Muscle of arm (tissue), 14 donors: Measurements from ENCODE around the gene SPACA1. TPM values are rescaled to one million over a fixed set of nuclear protein-coding genes. Genes with fewer than 3 reads are reported as not detected.
"Not testable (repeated sequence)": the region's sequence is repeated elsewhere in the genome, so short reads cannot be mapped to it uniquely, and the experiment has no call there.

Experiments
- DNase-seq: peaks from one replicate; pipeline ENCODE4 v3.0.0-alpha.2; 2013
- long read RNA-seq, 11 donors: transcript quantifications; one replicate each; lab custom pipeline, GENCODE V29; 2026
- polyA plus RNA-seq, 12 donors: library from polyadenylated mRNA; unstranded; fragments of 120-200 nt; gene quantifications; one replicate each; pipeline ENCODE4 v1.2.1, GENCODE V29; 2013; ENCODE audit not compliant: insufficient read length in 12 of 12

The SPACA1 gene, protein sequence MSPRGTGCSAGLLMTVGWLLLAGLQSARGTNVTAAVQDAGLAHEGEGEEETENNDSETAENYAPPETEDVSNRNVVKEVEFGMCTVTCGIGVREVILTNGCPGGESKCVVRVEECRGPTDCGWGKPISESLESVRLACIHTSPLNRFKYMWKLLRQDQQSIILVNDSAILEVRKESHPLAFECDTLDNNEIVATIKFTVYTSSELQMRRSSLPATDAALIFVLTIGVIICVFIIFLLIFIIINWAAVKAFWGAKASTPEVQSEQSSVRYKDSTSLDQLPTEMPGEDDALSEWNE
- not detected for polyA plus RNA-seq
- long read RNA-seq, donor 1: 0 reads
- long read RNA-seq, donor 2: 0 reads
- long read RNA-seq, donor 3: 0 reads
- long read RNA-seq, donor 4: 0 reads
- long read RNA-seq, donor 5: 0 reads
- long read RNA-seq, donor 6: 0 reads
- long read RNA-seq, donor 7: 0 reads
- long read RNA-seq, donor 8: 0 reads
- long read RNA-seq, donor 9: 0 reads
- long read RNA-seq, donor 10: 0 reads
- long read RNA-seq, donor 11: 0 reads

DNA sequence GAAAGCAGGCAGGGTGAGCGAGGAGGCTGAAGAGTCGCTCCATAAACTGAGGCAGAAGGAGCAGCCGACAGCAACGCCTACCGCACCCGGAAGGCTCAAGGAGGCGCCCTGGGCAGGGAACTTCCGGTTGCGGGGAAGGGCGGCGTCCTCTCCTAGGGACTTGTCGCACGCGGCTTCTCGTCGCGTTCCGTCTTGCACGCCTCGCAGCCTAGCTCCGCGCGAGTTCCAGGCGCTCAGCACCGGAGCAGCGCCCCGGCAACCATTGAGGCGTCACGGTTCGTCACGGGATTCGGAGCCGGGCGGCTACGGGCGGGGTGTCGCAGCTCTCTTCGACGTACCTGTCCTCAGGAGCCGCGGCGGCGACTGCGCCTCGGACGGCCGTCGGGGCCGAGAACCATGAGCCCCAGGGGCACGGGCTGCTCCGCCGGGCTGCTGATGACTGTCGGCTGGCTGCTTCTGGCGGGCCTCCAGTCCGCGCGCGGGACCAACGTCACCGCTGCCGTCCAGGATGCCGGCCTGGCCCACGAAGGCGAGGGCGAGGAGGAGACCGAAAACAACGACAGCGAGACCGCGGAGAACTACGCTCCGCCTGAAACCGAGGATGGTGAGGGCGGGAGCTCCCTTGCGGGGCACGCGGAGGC is at the start of gene SPACA1:
TSS of gene SPACA1 (plus strand) at position 332 of the 641 bp plus-strand sequence. CDS start at position 397, 65 bp downstream.
- DNase-seq: no peak

DNA sequence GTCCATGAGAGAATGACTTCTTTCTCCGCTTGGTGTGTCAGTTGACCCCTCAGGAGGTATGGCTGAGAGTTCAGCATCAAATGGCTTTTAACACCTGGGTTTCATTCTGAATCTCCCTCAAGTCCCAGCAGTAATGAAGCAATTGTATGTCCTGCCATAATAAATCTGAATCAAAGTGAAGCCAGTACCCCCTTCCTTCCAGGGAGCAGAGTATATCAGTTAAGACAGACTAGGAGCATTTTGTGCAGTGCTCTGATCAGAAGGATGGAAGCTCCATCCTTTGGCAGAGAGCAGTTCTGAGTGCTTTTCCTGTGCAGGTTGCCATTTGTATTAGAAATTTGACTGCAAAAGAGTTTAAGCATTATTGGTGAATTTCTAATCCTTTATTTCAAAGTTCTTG is 46.9 kb upstream of the SPACA1 start:
- no peak for DNase-seq

DNA sequence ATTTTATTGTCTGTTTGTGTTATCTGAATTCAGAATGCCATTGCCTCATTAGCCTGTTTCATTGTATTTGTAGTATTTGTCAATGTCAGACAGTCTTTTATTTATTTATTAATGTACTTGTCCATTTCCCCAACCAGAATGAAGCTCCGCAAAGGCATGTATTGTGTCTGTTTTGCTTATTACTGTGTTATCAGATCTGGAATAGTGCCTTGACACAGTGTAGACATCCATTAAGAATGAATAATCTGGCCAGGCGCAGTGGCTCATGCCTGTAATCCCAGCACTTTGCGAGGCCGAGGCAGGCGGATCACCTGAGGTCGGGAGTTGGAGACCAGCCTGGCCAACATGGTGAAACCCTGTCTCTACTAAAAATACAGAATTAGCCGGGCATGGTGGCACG is 46.4 kb upstream of the SPACA1 start:
- not testable (repeated sequence) for DNase-seq

DNA sequence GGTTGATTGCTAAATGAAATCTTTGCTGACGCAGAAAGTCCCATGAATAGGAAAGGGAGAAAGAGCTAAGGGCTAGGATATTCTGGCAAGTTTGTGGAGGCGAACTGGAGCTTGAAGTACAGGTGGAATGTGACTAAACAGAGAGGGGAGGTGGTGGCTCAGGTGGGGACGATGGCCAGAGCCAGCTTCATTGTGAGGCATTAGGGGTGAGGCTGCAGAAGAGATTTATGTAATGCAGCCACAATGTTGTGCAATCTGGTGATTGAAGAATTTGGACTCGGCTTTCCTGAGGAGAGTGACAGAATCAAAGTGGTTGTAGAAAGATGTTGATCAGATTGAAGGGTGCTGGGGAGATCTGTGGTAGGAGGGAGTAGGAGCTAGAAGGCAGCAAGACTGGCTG is 42.9 kb upstream of the SPACA1 start:
- no peak for DNase-seq

DNA sequence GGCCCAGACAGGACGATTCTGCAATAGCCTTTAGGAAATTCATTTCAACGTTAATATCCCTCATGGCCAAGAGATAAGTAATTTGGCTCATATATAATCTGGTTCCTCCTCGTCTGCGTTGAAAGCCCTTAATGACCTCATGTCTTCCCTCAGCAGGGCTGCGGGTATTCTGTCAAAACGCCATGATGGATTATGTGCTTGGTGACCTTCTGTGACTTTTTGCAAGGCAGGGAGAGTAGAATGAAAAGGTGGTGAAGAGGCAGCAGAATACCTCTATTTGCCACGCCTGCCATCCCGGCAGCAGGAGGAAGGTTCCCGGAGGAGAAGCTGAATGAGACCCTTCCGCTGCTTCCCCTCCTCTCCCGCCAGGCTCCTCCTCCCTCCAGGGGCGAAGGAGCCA is 41.1 kb upstream of the SPACA1 start:
- DNase-seq: no peak

DNA sequence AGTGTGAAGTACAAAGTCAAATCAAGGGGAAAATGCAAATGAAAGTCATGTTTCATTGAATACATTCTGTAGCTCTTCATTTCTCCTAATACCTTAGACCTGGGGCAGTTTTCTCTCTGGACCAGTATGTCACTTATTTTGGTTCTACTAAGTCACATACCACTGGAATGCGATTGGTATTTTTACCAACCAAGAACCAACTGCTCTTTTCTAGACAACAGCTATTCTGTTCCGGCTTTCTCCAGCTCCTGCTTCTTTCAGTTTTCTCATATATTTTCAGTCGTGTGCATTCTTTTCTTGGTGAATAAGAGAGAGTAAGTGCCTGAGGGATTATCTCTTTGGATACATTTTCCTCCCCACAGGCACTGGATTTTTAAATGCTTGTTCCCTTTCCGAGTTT is 39.2 kb upstream of the SPACA1 start:
- no peak for DNase-seq

DNA sequence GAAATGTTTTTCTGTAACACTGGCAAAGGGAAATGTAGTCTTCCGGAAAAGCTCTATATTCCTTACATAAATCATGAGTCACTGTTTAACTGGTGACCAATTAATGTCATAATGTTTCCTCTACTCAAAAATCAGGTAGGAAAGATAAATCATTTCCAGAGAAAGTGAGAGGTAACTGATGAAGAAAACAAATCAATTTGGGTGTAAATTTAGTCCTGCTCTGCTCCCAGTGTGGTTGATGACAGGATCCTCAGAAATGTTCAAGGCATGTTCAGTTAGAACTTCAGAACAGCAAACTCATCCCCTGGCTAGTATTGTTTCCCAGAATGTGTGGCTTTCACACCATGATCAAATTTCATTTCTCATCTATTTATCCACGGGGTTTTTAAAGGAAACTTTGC is 38.8 kb upstream of the SPACA1 start:
- DNase-seq: no peak

DNA sequence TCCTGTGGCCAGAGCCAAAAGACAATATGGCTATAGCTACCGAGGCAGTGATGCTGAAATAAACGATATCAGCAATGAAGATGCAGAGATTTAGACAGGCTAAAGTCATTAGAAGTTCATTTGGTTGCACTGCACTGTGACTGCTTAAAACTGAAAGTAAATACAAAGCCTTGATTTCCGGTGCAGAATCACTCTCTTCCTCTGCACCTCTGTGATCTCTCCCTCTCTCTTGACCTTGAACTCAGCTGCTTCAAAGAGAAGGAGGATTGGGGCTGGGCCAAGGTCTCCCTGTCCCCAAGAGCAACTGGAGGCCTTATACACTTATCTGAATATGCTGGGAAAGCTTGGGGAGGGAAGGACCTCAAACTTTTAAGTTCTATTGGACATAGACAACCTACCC is 34.6 kb upstream of the SPACA1 start:
- DNase-seq: no peak

DNA sequence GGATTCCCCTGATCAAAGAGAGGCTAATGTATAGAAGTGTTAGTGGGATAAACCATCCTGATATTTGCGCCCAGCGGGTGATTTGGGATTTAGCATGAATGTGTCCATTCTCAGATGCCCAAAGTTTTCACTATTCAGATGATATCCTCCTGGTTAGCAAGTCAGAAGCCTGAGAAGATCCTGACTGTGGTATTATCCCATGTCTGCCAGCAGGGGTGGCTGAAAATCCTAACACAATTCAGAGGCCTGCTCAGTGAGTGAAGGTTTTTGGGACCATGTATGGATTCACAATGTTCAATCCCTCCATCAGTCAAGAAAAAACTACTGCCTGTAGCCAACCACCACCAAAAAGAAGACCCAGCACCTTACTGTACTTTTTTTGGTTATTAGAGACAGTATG is 34.1 kb upstream of the SPACA1 start:
- DNase-seq: no peak

DNA sequence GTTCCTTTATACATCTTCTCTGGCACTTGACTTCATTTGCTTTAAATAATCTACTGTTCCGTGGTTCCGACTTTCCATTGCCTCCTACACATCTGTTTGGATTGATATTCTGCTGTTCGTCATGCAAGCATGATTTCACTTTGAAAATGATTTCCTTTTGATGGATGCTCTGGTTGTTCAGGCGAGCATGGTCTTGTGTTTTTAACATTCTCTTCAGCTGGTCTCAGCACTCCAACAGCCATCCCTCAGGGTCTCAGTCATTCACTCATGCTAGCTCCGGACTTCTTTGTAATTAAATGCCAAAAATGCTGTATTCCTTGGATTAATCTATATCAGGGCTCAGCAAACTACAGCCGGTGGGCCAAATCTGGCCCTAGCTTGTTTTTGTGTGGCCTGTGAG is 27.2 kb upstream of the SPACA1 start:
- DNase-seq: no peak

DNA sequence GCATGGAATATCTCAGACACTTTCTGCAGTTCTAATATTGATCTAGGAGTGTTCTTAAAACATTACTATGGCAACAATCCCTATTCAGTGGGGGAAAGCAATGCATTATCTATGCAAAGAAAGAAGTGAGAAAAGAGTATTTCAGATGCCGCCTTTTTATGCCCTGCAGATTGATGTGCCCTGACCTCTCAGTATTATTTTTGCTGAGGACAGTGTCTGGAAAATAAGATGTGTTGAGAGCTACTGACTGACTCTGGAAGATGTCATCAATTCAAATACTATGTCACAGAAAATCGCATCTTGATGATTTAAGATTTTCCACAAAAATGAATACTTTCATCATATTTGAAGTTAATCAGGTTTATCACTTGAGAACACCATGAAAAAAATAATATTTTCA is 22.9 kb upstream of the SPACA1 start:
- DNase-seq: no peak

DNA sequence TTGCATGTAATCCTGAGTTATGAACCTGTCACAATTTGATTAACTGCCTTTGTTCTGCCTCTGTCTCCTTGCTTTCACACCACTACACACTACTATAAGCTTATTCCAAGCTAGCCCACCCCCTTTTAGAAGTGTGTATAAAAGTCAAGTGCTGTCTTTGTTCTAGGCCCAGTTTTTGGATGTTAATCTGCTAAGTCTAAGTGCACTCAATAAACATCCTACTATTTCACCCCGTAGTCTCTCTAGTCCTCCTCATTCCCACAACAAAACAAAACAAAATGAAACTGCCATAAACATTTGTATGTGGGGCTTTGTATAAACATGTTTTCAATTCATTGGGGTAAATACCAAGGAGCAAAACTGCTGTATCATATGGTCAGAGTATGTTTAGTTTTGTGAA is 16.1 kb upstream of the SPACA1 start:
- DNase-seq: no peak

DNA sequence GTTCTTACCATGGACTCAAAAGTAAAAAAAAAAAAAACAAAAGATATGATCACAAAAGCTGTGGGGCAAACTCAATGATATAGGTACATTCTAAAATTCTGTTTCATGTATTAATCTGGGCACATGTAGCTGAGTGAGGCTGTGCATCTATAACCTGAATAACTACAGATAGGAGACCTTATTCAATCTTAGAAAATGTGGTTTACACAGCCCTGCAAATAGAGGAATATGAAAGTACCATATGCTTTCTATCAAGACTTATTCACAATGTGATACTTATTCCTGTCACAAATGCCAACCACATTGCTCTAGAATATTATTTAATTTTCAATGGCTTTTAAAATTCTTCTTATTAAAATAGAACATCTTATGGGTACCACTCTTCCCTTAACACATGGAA is 3.1 kb upstream of the SPACA1 start:
- DNase-seq: no peak

DNA sequence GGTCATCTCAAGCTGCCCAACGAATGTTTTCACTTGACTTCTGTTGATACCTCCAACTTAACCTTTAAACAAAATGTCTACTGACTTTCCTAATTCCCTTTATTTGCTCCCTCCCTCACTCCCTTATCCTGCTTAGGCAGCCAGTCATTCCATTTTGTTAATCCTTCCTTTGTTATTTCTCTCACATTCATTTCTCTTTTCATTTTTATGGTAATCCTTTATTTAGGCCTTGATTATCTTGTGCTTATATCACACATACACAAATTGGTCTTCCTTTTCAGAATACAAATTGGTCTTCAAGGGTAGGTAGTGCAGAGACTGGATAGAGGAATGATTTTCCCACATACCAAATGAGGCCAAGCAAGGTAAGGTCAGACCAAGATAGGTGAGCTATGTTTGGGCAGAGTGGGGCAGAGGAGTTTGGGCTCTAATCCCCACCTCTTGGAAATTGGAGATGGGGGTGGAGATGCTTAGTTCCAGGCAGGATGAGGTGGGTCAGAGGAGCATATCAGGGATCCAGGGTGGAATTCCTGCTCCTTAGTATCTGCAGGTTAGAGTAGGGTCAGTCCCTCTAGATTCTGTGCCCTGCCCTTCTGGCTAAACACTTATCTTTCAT is 2.0 kb upstream of the SPACA1 start:
- no peak for DNase-seq

DNA sequence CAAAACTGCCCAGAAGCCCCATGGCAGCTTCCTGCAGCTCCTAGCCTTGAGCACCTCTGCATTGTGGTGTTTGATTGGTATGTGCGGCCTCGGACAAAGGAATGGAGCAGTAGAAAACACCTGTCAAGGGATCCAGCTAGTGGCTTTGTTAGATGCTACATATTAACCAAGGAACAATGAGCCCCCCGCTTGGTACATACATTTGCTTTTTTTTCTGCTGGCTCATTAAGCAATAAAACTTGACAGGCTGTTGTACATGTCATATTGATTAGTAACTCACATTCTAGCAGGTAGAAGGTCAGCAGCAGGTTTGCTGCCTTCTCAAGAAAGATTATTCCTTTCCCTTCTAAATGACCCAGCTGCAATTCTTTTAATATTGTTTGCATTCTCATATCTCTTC is 937 bp downstream of the SPACA1 start:
- no peak for DNase-seq

DNA sequence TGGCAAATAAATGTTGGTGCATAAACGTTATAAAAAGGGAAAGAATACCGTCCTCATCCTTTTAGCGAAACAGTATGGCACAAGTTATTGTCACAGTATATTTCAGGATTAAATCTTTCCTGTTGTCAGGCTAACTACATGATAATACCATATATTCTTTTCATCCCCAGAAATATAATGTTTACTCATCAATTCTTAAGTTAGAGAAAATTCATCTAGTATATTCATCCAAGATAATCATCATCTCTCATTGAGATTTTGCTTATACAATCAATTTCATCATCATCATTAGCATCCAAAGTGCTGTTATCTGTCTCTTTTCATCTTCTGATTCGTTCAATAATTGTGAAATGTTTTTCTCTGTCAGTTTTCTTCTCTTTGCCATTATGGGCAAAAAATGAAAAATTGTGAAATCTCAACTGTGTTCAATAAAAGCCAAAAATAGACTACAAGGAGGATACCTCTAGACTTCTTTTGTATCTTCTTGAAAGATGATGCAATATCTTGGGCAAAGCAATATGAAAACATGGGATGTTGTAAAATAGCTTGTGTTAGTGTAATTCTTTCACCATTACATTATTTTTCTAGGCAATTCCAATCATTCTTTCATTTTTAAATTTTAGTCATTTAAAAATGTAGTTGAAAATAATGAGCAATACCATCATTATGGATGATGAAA is 2.6 kb downstream of the SPACA1 start:
- no peak for DNase-seq

DNA sequence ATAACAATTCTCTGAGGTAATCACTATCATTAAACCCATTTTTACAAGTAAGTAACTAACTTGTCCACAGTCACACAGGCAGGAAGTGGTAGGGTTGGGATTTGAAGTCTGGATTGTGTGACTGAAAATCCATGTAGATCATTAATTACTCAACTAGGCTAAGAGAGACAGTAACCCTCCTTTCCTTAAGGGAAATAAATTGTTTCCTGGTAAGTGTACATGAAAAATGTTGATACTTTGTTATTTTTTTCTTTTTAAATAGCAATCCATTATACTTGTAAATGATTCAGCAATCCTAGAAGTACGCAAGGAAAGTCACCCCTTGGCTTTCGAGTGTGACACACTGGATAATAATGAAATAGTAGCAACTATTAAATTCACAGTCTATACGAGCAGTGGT is 11.6 kb downstream of the SPACA1 start:
- DNase-seq: no peak

DNA sequence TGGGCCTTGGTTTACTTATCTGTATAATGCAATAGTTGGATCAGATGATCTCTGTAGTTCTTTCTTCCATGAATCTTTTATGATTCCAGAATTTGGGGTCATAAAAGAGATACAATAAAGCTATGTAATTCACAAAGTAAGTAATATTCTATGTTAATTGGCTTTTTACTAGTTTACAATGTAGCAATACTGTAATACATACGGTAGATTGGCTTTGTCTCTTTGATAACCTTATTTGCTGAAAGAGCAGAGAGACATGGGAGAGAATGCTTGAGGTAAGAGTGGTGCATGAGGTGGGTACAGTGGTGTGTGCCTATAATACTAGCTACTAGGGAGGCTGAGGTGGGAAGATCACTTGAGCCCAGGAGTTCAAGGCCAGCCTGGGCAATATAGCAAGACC is 14.7 kb downstream of the SPACA1 start:
- DNase-seq: no peak

DNA sequence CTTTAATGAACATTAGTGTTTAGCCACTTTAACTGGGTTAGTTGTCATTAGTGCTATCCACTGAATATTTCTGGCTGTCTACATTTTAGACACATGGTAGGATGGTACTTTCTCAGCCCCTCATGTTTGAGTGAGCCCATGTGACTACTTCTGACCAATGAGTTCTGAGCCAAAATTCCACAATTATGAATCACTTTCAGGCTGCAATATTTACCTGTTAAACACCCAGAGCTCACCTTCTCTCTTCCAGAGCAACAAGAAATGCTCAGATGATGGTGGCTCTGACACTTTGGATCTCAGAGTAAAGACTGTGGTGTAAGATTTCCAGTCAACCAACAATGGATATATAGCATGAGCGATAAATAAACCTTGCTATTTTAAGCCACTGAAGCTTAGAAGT is 24.8 kb downstream of the SPACA1 start:
- no peak for DNase-seq

DNA sequence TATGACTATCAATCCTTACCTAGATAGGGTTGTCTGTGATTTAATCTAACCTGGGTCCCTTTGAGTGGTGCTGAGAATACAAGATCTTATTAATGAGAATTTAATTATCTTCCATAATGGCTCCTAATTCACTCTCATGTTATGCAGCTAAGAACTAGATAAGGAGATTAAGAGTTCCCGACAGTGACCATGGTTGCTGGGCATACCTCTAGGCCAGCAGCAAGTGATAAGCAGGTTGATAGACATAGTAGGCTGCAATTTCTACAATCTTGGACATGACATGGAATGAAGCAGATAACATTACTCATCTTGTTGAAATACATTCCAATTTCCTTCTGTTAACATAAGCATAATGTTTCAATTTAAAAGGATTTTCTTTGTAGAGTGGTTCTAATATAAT is 27.1 kb downstream of the SPACA1 start:
- no peak for DNase-seq

DNA sequence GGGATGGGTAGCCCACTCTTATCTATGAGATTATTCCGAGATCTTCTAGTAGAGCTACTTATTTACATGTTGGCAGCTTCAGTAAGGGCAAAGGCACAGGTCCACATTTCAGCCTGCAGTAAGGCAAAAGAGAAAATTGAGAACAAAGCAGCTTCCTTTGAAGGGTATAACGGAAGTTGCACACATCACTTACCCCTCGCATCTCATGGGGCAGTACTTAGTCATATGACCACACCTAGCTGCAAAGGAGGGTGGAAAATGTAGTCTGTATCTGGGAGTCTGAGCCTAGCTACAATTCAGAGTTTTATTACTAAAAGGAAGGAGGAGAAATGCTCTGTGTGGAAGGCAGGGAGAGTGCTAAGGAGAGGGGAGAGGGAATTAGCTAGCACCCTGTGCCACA is 29.7 kb downstream of the SPACA1 start:
- DNase-seq: no peak

DNA sequence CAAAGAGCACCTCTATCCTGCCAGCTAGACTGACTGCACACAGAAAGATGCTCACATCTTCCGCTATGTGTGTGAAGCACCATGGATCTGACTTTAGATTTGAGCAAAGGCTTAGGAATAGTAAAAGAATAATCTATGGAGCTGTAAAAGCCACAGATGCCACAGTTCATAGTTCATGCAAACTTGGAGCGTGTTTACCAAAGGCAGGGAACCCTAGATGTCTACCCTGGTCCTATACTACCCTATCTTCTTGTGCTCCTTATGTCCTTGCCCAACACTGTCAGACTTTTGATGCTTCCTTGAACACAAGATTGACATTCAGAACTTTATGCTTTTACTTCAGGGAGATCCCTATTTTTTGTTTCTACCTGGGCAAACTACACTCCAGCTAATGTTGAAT is 39.2 kb downstream of the SPACA1 start:
- no peak for DNase-seq
